Body of pancreas (tissue), 4 donors: ENCODE data around the gene EXOSC2.
"Not testable (repeated sequence)": the region's sequence is repeated elsewhere in the genome, so short reads cannot be mapped to it uniquely, and the experiment has no call there.

Experiments
- CTCF ChIP-seq, 7 experiments: fragments of 450-650 bp in 4 of 7; fragments of 200-600 bp in 3 of 7; sonication (generic) in 3 of 7; IDR thresholded peaks; one replicate each; pipeline ENCODE4 v1.5.1; 2016 to 2019; ENCODE audit warnings: antibody characterized with exemption in 7 of 7
- POLR2A ChIP-seq, 3 donors: fragments of 450-650 bp; IDR thresholded peaks; one replicate each; pipeline ENCODE4 v1.6.1; 2016; ENCODE audit warnings: antibody characterized with exemption in 3 of 3, mild to moderate bottlenecking in 2 of 3

- not testable (repeated sequence) for TF ChIP-seq CTCF, POLR2A (IDR thresholded peaks at IDR 0.05)
Measured at GRCh38 chr9:130685945-130686344, 7.6 kb upstream of the EXOSC2 start.
